Breast epithelium (tissue), 3 donors: Measurements from ENCODE around the gene LDLRAD4.

Source experiments
- POLR2A ChIP-seq: fragments of 450-650 bp; IDR thresholded peaks from one replicate; pipeline ENCODE4 v1.6.1; 2016; ENCODE audit warnings: antibody characterized with exemption, mild to moderate bottlenecking, moderate library complexity
- POLR2AphosphoS5 ChIP-seq, 3 donors: sonication (generic); formaldehyde crosslinking; IDR thresholded peaks; one replicate each; pipeline ENCODE4 v1.6.1; 2017; ENCODE audit warnings: antibody characterized with exemption in 3 of 3
- TF ChIP-seq, protein P1 (sequence below), 3 donors: fragments of 450-650 bp; IDR thresholded peaks; one replicate each; pipeline ENCODE4 v1.5.1; 2016 to 2017; ENCODE audit warnings: antibody characterized with exemption in 3 of 3, mild to moderate bottlenecking in 3 of 3, moderate library complexity in 3 of 3

DNA sequence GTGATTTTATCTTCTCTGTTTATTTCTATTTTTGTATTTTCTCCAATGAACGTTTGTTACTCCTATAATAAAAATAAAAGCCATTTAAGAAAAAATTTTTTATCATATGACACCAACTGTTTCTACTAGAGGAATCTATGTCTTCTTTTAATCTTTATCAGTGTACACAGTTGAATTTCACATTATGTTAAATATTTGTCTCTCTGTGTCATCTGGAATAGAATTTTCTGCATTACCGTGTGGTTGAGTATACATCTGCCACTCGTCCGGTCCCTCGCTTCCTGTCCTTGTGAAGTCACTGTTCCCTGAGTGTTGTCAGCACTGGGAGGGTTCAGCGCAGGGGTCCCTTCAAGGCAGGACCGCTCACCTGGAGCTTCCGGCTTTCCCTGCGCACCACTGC, 99.2 kb downstream of the LDLRAD4 start:
- TF ChIP-seq POLR2AphosphoS5 (IDR thresholded peaks at IDR 0.05) (no peak), POLR2A (no peak)
- TF ChIP-seq, protein P1, sequence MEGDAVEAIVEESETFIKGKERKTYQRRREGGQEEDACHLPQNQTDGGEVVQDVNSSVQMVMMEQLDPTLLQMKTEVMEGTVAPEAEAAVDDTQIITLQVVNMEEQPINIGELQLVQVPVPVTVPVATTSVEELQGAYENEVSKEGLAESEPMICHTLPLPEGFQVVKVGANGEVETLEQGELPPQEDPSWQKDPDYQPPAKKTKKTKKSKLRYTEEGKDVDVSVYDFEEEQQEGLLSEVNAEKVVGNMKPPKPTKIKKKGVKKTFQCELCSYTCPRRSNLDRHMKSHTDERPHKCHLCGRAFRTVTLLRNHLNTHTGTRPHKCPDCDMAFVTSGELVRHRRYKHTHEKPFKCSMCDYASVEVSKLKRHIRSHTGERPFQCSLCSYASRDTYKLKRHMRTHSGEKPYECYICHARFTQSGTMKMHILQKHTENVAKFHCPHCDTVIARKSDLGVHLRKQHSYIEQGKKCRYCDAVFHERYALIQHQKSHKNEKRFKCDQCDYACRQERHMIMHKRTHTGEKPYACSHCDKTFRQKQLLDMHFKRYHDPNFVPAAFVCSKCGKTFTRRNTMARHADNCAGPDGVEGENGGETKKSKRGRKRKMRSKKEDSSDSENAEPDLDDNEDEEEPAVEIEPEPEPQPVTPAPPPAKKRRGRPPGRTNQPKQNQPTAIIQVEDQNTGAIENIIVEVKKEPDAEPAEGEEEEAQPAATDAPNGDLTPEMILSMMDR (IDR thresholded peaks at IDR 0.05), result no peak
